CD4-positive, alpha-beta T cell treated with Interleukin-15 for 1 hour (primary cell): ENCODE data around the gene THOP1.

ENCODE experiments used
- DNase-seq: peaks from one replicate; pipeline ENCODE4 v3.0.0-alpha.2; 2020

The THOP1 gene

DNA sequence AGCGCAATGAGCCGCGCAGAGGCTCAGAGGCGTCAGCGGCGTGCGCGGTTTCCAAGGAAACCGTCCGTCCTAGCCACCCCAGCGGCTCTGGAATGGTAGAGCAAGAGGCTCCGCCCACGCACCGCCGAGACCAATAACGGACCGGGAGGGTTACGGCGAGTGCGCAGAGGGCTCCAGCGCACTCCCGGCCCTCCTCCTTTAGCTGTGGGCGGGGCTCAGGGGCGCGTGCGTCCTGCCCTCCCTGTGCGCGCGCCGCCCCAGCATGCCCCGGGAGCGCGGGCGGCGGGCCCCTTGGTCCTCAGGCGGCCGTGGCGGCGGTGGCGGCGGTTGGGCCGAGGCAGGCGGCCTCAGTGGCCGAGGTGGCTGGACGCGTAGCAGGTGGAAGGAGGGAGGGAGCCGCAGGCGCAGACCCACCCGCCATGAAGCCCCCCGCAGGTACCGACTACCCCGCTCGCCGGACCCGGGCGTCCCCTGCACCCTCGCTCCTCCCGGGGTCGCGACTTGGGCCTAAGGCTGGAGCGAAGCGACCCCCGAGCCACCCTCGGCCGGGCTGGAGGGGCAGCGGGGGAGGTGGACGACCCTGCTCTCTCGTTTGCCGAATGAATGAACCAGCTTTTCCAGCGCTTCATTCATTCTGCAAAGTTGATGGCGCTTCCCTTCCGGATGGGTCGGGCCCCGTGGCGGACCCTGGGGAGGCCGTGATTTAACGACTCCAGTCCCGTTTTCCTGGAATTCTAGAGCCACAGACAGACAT is at the start of gene THOP1:
THOP1 (plus strand) TSS at position 260 of the 754 bp plus-strand sequence; CDS start at position 420, 160 bp downstream.
- DNase-seq = peak; percentile 99

DNA sequence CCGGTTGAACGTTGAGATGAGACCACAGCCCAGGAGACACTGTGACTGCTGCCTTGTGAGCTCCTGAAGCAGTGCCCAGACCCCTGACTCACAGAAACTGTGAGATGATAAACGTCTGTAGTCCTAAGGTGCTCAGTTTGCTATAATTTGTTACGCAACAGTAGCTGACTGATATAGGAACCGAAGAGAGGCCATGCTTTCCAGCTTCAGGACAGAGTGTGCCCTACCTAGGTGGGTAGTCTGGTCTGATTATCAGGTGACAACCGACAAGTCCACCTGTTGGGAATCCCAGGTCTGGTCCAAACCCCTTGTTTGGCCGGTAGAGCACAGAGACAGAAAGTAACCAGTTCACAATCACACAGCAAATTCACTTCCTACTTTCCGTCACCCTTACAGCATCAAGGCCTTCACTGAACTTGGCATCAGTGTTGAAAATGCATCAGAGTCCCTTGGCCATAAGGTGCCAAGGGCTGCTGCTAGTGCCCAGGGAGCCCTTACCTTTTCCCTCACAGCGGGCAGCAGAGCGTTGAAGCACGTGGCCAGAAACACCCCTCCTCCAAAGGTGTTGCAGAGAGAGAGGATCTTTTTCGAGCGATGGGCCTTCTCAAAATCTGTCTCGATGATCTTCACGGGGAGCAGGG is 48.6 kb upstream of the THOP1 start:
- no peak for DNase-seq

DNA sequence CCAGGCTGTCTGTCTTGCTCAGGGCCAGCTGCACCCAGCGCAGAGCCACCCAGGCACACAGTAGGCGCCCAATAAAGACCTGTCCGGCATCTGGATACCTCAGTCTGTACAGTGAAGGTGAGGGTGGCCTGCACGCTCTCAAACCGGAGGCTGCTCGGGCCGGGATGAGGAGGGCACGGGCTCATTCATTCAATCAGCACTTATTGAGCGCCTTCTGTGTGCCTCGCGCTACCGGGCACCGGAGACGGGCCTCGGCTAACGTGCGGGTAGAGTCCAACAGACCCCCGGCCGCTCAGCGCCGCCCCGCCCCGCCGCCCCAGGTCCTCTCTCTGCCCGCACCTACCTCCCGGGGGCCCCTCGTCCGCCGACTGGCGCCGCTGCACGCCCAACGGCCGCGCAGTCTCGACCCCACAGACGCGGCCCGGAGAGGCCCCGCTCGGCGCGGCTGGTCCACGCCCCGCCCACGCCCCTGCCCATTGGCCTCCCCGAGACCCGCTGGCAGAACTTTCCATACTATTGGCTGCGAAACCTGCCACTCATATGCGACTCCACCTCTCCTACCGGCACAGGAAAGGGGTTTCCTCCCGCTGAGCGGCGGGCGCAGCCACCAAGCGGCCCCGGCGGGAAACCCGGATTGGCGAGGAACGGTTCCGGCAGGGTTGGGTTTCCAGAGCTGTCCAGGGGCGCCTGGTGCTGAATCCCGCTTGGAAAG is 45.5 kb upstream of the THOP1 start, which contains the start of gene SLC39A3:
SLC39A3 (minus strand) TSS at position 416 of the 712 bp plus-strand sequence. CDS start 2,760 bp downstream, outside the sequence.
- peak; percentile 98 for DNase-seq

DNA sequence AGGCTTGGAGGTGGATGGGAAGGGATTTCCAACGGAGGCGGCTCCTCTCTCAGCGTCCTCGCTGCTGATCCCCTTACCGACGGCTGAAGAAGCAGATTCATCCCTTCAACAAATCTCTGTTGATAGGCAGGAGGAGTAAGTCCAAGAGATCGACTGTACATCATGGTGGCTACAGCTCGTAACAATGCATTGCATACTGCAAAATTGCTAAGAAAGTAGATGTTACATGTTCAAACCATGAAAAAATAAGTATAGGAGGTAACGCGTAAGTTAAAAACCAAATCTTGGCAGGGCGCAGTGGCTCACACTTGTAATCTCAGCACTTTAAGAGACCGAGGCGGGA is 45.0 kb upstream of the THOP1 start:
- DNase-seq = no peak

DNA sequence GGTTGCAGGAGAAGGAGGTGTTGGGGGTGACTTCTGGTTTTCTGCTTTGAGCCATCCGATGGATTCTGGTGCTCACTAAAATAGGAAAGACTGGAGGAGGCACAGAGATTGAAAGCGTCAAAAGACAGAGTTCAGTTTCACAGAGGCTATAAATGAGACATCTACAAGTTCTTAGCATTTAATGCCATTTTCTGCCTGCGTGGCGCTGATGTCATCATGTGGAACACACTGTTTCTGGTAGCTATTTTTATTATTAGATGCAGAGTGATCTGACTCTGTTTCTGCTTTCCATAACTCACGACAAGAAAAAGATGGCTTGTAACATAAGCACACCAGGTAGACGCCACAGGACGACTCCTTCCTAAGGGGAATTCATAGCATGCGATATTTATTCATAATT is 42.2 kb upstream of the THOP1 start:
- no peak for DNase-seq

DNA sequence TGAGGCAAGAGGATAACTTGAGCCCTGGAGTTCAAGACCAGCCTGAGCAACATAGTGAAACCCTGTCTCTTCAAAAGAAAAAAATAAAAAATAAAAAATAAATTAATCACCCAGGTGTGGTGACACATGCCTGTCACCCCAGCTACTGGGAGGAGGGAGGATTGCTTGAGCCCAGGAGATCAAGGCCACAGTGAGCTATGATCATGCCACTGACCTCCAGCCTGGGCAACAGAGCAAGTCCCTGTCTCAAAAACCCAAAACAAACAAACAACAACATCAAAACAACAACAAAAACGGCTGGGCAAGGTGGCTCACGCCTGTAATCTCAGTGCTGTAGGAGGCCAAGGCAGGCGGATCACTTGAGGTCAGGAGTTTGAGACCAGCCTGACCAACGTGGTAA is 41.2 kb upstream of the THOP1 start:
- DNase-seq = no peak

DNA sequence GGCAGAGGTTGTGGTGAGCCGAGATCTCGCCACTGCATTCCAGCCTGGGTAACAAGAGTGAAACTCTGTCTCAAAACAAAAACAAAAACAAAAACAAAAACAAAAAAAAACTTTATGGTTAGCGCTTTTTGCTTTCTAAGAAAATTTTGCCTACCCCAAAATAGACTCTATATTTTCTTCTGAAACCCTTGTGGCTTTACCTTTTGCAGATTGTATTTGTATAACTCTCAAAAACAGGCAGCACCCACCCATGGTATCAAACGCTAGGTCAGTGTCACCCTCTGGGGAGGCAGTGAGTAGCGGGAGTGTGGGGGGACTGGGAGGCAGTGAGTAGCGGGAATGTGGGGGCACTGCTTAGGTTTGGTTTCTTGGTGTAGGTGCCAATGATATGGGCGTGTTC is 38.0 kb upstream of the THOP1 start:
- DNase-seq = no peak

DNA sequence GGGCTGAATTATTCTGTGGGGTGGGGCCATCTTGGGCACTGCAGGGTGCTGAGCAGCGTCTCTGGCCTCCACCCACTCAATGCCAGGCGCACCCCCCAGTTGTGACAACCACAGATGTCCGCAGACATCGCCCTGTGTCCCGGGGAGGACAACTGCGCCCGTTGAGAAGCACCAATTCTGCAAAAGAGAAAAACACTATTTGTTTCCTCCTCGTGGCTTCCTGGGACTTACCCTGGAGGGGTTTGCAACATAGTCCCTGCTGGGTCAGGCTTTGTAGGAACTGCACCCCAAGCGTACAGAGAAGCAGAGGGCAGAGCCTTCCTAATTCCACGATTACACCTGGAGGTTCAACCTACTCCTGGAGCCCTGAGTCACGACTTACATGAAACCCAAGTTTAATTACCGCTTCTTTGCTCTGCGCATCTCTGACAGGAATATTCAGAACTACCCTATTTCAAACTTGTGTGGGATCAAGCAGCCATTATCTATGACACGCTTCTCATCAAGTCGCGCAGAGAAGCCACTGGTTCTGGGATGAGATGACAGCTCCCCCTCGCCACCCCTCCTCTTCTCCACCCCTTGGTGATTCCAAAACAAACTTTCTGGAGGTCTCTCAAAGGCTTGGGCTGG is 34.4 kb upstream of the THOP1 start:
- DNase-seq = no peak

DNA sequence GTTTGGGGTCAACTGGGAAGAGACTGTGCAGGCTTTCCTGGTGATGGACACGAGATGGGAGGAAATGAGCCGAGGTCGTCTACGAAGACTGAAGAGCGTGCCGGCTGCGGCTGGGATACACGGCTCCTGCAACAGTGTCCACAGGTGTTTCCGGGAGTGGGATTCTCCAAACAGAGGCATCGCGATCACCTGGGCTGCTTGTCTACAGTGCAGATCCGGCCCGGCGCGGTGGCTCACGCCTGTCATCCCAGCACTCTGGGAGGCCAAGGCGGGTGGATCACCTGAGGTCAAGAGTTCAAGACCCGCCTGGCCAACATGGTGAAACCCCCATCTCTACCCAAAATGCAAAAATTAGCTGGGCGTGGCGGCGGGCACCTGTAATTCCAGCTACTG is 33.9 kb upstream of the THOP1 start:
- no peak for DNase-seq

DNA sequence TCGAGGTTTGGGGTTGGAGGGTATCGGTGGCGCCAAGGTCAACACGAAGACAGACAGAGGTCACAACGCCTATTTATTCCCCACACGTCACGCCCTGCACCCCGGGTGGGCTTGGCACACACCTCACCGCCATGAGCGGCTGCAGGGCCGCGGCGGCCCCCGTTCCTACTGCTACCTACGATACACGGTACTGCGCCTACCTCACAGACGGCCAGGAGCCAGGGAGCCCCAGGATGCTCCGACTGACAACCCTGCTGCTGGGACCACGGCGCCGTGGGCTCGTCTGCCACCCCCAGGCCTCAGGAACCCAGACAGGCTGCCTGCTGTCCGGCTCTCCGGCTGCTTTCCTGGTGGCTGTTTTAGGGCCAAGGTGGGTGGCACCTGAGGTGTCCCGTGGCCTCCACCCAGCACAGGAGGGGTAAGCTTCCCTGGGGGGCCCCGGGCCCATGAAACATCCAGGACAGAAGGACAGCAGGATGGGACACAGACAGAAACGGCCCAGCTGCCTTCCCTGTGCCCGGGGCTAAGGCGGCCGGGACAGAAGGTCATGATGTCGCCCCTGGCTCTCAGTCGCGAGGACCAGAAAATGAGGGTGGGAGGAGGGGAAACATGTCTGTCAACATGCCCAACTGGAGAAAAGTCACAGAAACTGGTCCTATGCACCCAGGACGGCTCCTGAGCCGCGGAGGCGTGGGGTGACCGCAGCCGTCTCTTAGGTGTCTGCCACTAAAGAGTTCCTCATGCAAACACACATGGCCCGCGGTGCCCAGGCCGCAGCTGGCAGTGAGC is 30.4 kb upstream of the THOP1 start:
- no peak for DNase-seq

DNA sequence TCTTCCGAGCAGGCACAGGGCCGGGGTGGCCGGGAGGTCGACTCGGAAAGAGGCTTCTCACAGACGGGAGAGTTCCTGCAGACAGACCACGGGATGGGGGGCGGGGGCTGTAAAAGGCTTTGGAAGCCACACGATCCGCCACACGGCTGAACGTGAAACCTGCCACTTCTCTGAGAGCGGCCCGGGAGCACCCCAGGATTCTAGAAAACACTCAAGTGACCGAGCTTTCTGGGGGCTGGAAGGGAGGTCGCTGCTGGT is 29.9 kb upstream of the THOP1 start:
- DNase-seq = no peak

DNA sequence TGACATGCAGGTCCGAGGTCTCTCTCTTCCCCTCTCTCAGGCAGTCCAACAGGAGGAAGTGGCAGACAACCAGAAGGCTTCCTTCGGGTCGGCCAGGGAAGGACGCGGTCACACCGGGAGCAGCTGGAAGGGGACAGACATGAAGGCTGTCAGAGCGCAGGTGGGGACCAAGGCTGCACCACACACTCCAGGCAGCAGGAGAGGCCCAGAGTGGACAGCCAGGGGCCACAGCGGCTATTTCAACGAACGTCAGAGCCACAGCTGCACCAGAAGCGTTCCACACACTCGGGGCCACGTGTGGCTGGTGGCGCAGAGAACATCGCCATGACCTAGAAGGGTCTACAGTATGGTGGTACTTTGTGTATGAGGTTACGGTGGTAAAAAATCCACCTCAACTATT is 29.5 kb upstream of the THOP1 start:
- DNase-seq = no peak

DNA sequence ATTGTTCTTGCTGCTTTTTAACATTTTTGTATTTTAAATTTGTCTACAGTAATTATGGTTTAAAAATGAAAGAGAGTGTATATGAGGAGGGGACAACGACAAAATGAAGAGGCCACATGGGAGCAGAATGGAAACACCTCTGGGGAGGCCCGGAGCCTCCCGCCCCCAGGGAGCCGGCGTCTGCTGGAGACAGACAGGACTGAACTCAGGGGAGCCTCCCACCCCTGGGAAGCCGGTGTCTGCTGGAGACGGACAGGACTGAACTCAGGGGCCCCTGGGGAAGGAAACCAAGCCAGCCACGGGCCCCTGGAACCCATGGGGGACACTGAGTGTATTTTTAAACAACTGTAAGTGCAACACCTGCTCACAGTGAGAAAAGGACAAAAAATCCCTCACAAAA is 28.8 kb upstream of the THOP1 start:
- DNase-seq = no peak

DNA sequence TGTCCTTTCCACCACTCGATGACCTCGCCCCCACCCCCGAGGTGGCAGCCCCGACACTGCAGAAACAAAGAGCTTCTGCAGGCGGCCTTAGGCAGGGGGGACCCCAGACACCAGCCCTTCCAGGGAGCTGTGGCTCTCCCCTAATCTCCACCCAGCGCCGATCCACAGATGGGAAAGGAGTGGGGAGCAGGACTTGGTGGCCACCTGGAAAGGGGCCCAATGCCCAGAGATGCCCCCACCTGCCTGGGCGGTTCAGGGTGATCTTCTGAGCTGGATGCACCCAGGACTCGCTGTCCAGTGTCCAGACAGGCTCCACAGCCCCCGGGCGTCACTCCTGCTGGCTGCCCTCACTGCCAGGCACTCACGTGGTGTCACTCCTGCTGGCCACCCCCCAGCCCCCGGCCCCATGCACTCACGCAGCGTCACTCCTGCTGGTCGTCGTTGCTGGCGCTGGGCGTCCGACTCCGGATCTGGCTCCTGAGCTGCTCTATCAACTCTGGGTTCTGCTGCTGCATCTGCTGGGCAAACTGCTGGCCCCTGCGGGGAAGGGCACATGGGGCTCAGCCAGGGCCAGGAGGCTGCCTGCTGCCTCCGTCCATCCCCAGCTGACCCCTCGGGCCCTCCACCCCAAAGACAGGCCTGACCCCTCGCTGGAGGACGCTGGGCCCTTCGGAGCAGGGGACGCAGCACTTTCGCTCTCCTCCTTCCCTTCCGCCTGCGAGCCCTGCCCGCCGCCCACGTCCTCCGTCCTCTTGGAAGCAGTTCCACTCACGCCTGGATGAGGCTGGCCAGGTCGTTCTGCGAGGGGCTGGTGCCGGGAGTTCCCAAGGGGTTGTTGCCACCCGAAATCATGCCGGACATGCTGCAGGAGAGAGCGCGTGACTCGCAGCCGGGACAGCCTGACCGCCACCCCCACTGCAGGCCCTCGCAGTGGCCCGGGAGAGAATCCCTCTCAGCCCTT is 28.1 kb upstream of the THOP1 start:
- no peak for DNase-seq

DNA sequence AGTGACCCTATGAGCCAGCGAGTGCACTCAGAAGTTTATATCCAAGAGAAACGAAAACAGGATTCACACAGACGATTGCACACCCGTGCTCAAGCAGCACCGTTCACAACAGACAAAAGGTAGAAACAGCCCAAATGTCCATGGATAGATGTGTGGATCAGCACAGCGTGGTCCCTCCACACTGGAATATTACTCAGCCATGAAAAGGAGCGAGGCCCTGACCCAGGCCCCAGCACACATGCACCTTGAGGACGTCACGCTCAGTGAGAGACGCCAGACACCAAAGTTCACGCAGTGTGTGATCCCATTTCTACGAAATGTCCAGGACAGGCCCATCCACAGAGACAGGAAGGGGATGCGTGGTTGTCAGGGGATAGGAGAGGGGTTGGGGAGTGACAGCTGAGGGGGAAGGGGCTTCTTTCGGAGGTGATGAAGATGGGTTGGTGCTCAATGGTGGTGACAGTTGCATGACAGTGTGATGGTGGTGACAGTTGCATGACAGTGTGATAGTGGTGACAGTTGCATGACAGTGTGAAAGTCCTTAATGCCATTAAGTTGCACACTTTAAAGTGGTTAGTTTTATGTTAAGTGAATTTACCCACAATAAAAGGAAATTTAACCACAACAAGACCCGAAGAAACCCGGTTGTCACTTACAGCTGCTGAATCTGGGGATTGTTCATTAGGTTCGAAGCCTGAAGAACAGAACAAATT is 26.5 kb upstream of the THOP1 start:
- no peak for DNase-seq

DNA sequence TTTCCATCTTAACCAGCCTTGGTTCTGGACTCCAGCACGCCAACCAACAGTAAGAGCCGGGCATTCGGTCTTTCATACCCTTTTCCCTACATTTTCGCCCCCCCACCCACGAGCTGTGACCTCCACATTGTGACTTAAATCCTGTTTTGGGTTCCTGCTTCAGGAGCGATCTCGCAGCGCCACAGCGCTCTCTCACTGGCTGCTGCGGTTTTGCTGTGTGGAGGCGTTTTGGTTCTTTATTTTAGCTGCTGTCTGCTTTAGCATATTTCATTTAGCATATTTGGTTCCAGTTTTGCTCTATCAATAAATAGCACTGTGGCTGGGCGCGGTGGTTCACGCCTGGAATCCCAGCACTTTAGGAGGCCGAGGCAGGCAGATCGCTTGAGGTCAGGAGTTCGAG is 25.9 kb upstream of the THOP1 start:
- DNase-seq = no peak

DNA sequence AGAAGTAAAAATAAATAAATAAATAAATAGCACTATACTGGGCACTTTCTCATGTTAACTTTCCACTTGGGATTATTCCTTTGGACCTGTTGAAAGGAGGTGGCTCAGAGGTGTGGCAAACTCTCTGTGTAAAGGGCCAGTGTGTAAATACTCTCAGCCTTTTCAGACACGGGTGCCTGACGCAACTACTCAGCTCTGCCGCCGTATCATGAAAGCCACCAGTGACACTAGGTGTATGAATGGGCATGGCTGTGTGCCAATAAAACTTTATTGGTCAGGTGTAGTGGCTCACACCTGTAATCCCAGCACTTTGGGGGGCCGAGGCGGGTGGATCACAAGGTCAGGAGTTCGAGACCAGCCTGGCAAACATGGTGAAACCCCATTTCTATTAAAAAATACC is 25.3 kb upstream of the THOP1 start:
- DNase-seq = no peak

DNA sequence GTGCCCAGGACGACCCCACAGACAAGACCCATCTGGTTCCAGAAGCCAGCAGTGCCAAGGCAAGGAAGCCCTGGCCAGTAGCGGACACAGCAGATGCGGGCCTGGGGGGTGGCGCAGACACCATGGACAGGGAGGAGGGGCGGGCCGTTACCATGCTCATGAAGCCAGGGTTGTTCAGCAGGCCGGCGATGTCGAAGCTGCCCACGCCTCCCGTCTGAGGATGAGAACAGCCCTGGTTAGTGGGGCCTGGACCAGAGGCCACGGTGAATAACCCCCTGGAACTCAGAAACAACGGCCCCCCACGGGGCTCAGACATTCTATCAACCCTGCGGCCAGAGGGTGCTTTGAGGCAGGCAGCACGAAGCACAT is 24.0 kb upstream of the THOP1 start:
- DNase-seq = no peak

DNA sequence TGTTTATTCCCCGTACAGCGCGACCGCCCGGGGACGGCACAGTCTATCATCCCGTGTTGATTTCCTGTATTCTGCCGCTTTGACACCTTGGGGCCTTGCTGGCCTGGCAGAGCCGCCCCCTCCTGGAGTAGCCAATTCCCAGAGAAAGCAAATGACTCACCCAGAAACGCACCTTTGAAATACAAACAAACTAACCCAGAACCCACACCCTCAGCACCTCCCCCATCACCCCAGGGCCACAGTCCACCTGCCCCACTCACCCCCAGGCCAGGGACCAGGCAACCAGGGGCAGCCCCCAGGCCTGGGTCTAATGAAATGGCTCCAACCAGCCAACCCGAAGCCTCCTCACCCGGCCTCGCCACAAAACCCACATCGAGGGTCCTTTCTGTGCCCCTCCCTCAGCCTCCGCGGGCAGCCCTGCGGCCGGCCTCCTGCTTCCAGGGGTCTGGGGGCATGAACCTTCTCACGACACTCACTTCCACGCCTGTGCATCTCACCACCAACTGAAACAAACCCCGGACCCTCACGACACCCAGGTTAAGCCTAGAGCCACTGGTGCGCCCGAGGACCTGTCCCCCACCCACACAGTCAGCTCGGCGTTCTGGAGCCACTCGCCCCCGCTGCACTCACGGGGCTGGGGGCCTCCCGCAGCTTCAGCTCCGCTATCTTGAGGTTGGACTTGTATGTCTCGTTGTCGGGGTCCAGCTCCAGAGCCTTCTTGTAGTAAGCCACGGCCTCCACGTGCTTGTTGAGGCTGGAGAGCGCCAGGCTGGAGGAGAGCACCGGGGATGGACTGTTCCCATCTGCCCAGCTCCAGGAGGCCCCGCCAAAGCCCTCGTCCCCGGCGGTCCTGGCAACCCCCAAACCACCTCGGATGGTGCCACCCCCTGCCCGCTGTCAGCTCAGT is 23.2 kb upstream of the THOP1 start:
- DNase-seq = no peak
